LNCaP clone FGC (cell line): ENCODE measurements around the gene HTRA2.
A peak's percentile ranks its signal among the peaks of the same experiment; 100 is the strongest.

ENCODE experiments used
- DNase-seq: peaks from one replicate; pipeline ENCODE4 v3.0.0-alpha.2; 2011; ENCODE audit warnings: low read depth
- H3K4me3 ChIP-seq: 2 replicates; pipeline ENCODE4 v1.5.1; 2011; ENCODE audit warnings: mild to moderate bottlenecking, low read depth, low read length, control low read depth
- CTCF ChIP-seq: IDR thresholded peaks from 2 replicates; pipeline ENCODE4 v1.5.1; 2012; ENCODE audit warnings: mild to moderate bottlenecking; ENCODE audit not compliant: control insufficient read depth, insufficient read depth; ENCODE audit errors: extremely low read depth

The HTRA2 gene

GRCh38 chr2:74536166-74536950 lies 6.6 kb downstream of the HTRA2 start:
- no peak for TF ChIP-seq CTCF
- no peak for DNase-seq
- H3K4me3 ChIP-seq = no peak overlapping the region

GRCh38 chr2:74537140-74537539 lies 7.4 kb downstream of the HTRA2 start:
- no peak for TF ChIP-seq CTCF
- no peak overlapping the region for H3K4me3 ChIP-seq
- no peak for DNase-seq

GRCh38 chr2:74538881-74539339 lies 9.2 kb downstream of the HTRA2 start:
- DNase-seq = no peak
- no peak for TF ChIP-seq CTCF
- no peak overlapping the region for H3K4me3 ChIP-seq

- no peak for TF ChIP-seq CTCF
- H3K4me3 ChIP-seq = no peak overlapping the region
- DNase-seq = no peak
These were observed 10.6 kb downstream of the HTRA2 start for GRCh38 chr2:74540291-74540690.

GRCh38 chr2:74542978-74543377 lies 13.2 kb downstream of the HTRA2 start:
- no peak overlapping the region for H3K4me3 ChIP-seq
- no peak for DNase-seq
- no peak for TF ChIP-seq CTCF

GRCh38 chr2:74544634-74545033 lies 14.9 kb downstream of the HTRA2 start:
- 0 out of 2 replicates have a peak, but pooled peaks have one; percentile 20 for TF ChIP-seq CTCF
- no peak overlapping the region for H3K4me3 ChIP-seq
- no peak for DNase-seq

- TF ChIP-seq CTCF = no peak
- no peak overlapping the region for H3K4me3 ChIP-seq
- DNase-seq = no peak
These were observed 16.3 kb downstream of the HTRA2 start for GRCh38 chr2:74546004-74546403.
